A549 (cell line): Measurements from ENCODE around the gene LINC00305. TPM values are rescaled to one million over a fixed set of nuclear protein-coding genes. Genes with fewer than 3 reads are reported as not detected.

Source experiments
- ATAC-seq, 2 experiments: fragments of 200-7000 bp in 1 of 2; fragments of >200 bp in 1 of 2; cut with Nextera tagmentation in 1 of 2; cut with Tn5 transposase in 1 of 2; 3 replicates each; pipeline versions ENCODE4 v1.8.0 to v1.9.1; 2018 to 2020; ENCODE audit warnings: mild to moderate bottlenecking in 1 of 2, moderate library complexity in 1 of 2
- CTCF ChIA-PET: fragments of 300-600 bp; sonication (Branson Sonifier 250); formaldehyde crosslinking; extraction: SDS; loops from one replicate; lab custom pipeline; 2021; ENCODE audit warnings: antibody characterized with exemption, inconsistent platforms; lab: Yijun Ruan, JAX
- POLR2A ChIA-PET: fragments of 350-600 bp; formaldehyde crosslinking; extraction: SDS; loops from one replicate; lab custom pipeline; 2021; ENCODE audit warnings: antibody characterized with exemption, inconsistent platforms; lab: Yijun Ruan, JAX
- DNase-seq, 2 experiments: peaks; one replicate each; pipeline versions ENCODE4 v3.0.0 to v3.0.0-alpha.2; 2011 to 2016; ENCODE audit warnings: low read depth in 1 of 2, low spot score in 1 of 2
- FAIRE-seq: peaks from 2 replicates; lab custom pipeline; 2011; peaks lifted over from hg19 to GRCh38; lab: Jason Lieb, UNC
- H3K27ac ChIP-seq, 2 experiments: fragments of >200 bp; sonication (Bioruptor Twin); formaldehyde crosslinking; 3 replicates each; pipeline ENCODE4 v1.5.1; 2016 to 2017
- H3K4me1 ChIP-seq: fragments of >200 bp; sonication (Bioruptor Twin); formaldehyde crosslinking; 3 replicates; pipeline ENCODE4 v1.6.1; 2016
- H3K4me2 ChIP-seq: fragments of >200 bp; sonication (Bioruptor Twin); formaldehyde crosslinking; 3 replicates; pipeline ENCODE4 v1.6.1; 2016
- H3K4me3 ChIP-seq: fragments of >200 bp; sonication (Bioruptor Twin); formaldehyde crosslinking; 3 replicates; pipeline ENCODE4 v1.5.1; 2016
- H3K9me3 ChIP-seq: fragments of >200 bp; sonication (Bioruptor Twin); formaldehyde crosslinking; 3 replicates; pipeline ENCODE4 v1.6.1; 2016
- BHLHE40 ChIP-seq: IDR thresholded peaks from 2 replicates; pipeline ENCODE4 v1.6.1; 2012; ENCODE audit warnings: low read depth, low read length, inconsistent platforms
- CBX8 ChIP-seq: fragments of 200-600 bp; sonication (generic); IDR thresholded peaks from 2 replicates; pipeline ENCODE4 v1.6.1; 2016
- EHF ChIP-seq: fragments of 250-450 bp; sonication (Bioruptor Pico); IDR thresholded peaks from 2 replicates; pipeline ENCODE4 v1.5.0; 2020; ENCODE audit warnings: mild to moderate bottlenecking
- EHMT2 ChIP-seq: fragments of 200-600 bp; sonication (generic); IDR thresholded peaks from 2 replicates; pipeline ENCODE4 v1.6.1; 2016; ENCODE audit warnings: antibody characterized with exemption, low read depth, mild to moderate bottlenecking, moderate library complexity
- FOXS1 ChIP-seq: fragments of 250-450 bp; sonication (Bioruptor Pico); IDR thresholded peaks from 2 replicates; pipeline ENCODE4 v1.5.0; 2020; ENCODE audit warnings: mild to moderate bottlenecking, moderate library complexity
- HDAC2 ChIP-seq: fragments of 200-600 bp; sonication (generic); IDR thresholded peaks from 2 replicates; pipeline ENCODE4 v1.6.1; 2016
- HOXB13 ChIP-seq: fragments of 250-450 bp; sonication (Bioruptor Pico); IDR thresholded peaks from 2 replicates; pipeline ENCODE4 v1.5.0; 2020; ENCODE audit warnings: low read depth, mild to moderate bottlenecking, moderate library complexity
- JUN ChIP-seq, 2 experiments: fragments of >200 bp; sonication (Bioruptor Twin); formaldehyde crosslinking; IDR thresholded peaks; 2 replicates in 1 of 2; 3 replicates in 1 of 2; pipeline ENCODE4 v1.6.1; 2016 to 2017
- KDM5A ChIP-seq: fragments of 200-600 bp; sonication (generic); IDR thresholded peaks from 2 replicates; pipeline ENCODE4 v1.6.1; 2016; ENCODE audit warnings: antibody characterized with exemption, mild to moderate bottlenecking
- MAFK ChIP-seq: fragments of 450-650 bp; IDR thresholded peaks from 2 replicates; pipeline ENCODE4 v1.6.1; 2014; ENCODE audit not compliant: partially characterized antibody
- MYC ChIP-seq: IDR thresholded peaks from 2 replicates; pipeline ENCODE4 v1.6.1; 2012; ENCODE audit warnings: mild to moderate bottlenecking, inconsistent platforms, low read length, improper control_type of control experiment, borderline replicate concordance
- NPAS2 ChIP-seq: fragments of 250-450 bp; sonication (Bioruptor Pico); IDR thresholded peaks from 2 replicates; pipeline ENCODE4 v1.8.0; 2022; ENCODE audit warnings: mild to moderate bottlenecking, moderate library complexity, borderline replicate concordance
- NR3C1 ChIP-seq: fragments of >200 bp; sonication (Bioruptor Twin); formaldehyde crosslinking; IDR thresholded peaks from 3 replicates; pipeline ENCODE4 v1.6.1; 2017
- RARB ChIP-seq: fragments of 250-450 bp; sonication (Bioruptor Pico); IDR thresholded peaks from 2 replicates; pipeline ENCODE4 v1.8.0; 2021; ENCODE audit warnings: mild to moderate bottlenecking, moderate library complexity
- RCOR1 ChIP-seq: fragments of 150-350 bp; IDR thresholded peaks from 2 replicates; pipeline ENCODE4 v1.6.1; 2014; ENCODE audit warnings: antibody characterized with exemption, low read length, low read depth
- RFX5 ChIP-seq: fragments of 450-650 bp; IDR thresholded peaks from 2 replicates; pipeline ENCODE4 v1.7.1; 2014; ENCODE audit warnings: antibody characterized with exemption, mild to moderate bottlenecking, moderate library complexity
- RNF2 ChIP-seq: fragments of 200-600 bp; sonication (generic); IDR thresholded peaks from 2 replicates; pipeline ENCODE4 v1.6.1; 2016; ENCODE audit warnings: low read depth, mild to moderate bottlenecking, antibody characterized with exemption, moderate library complexity, borderline replicate concordance
- TFCP2L1 ChIP-seq: fragments of 250-450 bp; sonication (Bioruptor Pico); IDR thresholded peaks from 2 replicates; pipeline ENCODE4 v1.5.0; 2021; ENCODE audit warnings: mild to moderate bottlenecking
- TP53 ChIP-seq: fragments of 250-450 bp; sonication (Bioruptor Pico); IDR thresholded peaks from 2 replicates; pipeline ENCODE4 v1.5.0; 2021; ENCODE audit warnings: mild to moderate bottlenecking, moderate library complexity
- WGBS: methylation state at CpG from one replicate; pipeline ENCODE4 v1.1.6; 2017; ENCODE audit errors: missing lambda C conversion rate; 5-methylcytosine and 5-hydroxymethylcytosine counted together
- polyA minus RNA-seq: library from RNA; depleted of rRNA, polyadenylated mRNA; stranded (reverse); fragments of >200 nt; gene quantifications from 2 replicates; pipeline ENCODE4 v1.2.3, GENCODE V29; 2011; rRNA and poly(A)+ RNA removed
- polyA plus RNA-seq, 4 experiments: library from polyadenylated mRNA; depleted of rRNA in 3 of 4; stranded (reverse); fragments of >200 nt; fragmentation: RNase III in 1 of 4; extraction: RNeasy Plus Mini Kit Qiagen cat#74134 plus additional on column Dnase treatment in 1 of 4; gene quantifications; 2 replicates in 3 of 4; 3 replicates in 1 of 4; pipeline ENCODE4 v1.2.3, GENCODE V29; 2011 to 2017
- TF ChIP-seq, protein P1 (sequence below): IDR thresholded peaks from 2 replicates; pipeline ENCODE4 v1.6.1; 2012; ENCODE audit warnings: low read depth, borderline replicate concordance
- TF ChIP-seq, protein P2 (sequence below): fragments of >200 bp; sonication (Bioruptor Twin); formaldehyde crosslinking; IDR thresholded peaks from 3 replicates; pipeline ENCODE4 v1.5.1; 2016
- TF ChIP-seq, protein P3 (sequence below): fragments of >200 bp; sonication (Bioruptor Twin); formaldehyde crosslinking; IDR thresholded peaks from 3 replicates; pipeline ENCODE4 v1.6.1; 2016
- TF ChIP-seq, protein P4 (sequence below): fragments of 250-450 bp; sonication (Bioruptor Pico); IDR thresholded peaks from 2 replicates; pipeline ENCODE4 v1.5.0; 2021; ENCODE audit warnings: mild to moderate bottlenecking, moderate library complexity, borderline replicate concordance
- TF ChIP-seq, protein P5 (sequence below): fragments of 450-650 bp; IDR thresholded peaks from 2 replicates; pipeline ENCODE4 v1.6.1; 2014; ENCODE audit warnings: antibody characterized with exemption

Gene LINC00305
- polyA plus RNA-seq (2011; rRNA removed) (not detected in 2 replicates), polyA plus RNA-seq (2017; fragmentation: RNase III; extraction: RNeasy Plus Mini Kit Qiagen cat#74134 plus additional on column Dnase treatment) (not detected in 3 replicates), polyA minus RNA-seq (not detected in 2 replicates)
- polyA plus RNA-seq (2012; cell fraction: cytosol; rRNA removed) = not detected in 2 replicates
- not detected in 2 replicates for polyA plus RNA-seq (2012; cell fraction: nucleus; rRNA removed)

DNA sequence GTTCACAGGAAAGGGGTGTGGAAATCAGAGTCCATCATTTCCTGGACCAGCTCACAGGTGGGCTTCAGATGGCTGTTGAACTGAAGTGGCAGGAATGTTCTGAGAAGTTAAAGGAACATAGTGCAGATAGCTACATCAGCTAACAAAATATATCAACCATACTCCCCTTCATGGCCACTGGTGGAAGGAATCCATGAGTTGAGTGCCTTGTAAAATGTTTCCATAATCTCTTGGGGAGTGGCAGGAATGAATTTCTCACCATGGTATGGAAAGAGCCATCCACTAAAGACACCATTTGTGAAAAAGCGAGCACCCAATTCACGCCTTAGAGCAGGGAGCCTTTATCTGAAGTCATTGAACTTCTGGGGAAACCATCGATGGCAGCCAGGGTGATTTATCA lies at the start of gene LINC00305:
TSS of gene LINC00305 (minus strand) at position 101 of the 400 bp plus-strand sequence.
- Histone ChIP-seq H3K4me1 (no peaks in the 10 kb centered on the region), H3K4me3 (no peak within 1 kb of the TSS), H3K9me3 (no peaks in the 10 kb centered on the region), H3K4me2 (no peak within 1 kb of the TSS), H3K27ac (no peak within 1 kb of the TSS)
- WGBS = 10% methylated on average over 2 of the region's 3 CpGs
- TF ChIP-seq, protein P1, sequence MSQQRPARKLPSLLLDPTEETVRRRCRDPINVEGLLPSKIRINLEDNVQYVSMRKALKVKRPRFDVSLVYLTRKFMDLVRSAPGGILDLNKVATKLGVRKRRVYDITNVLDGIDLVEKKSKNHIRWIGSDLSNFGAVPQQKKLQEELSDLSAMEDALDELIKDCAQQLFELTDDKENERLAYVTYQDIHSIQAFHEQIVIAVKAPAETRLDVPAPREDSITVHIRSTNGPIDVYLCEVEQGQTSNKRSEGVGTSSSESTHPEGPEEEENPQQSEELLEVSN = no peak
- no peak for TF ChIP-seq TFCP2L1 (CRISPR knock-in tag)
- ATAC-seq (no peak), FAIRE-seq (no peak), DNase-seq (no peak)
- CTCF ChIA-PET = no interaction called here
- POLR2A ChIA-PET = no interaction called here

DNA sequence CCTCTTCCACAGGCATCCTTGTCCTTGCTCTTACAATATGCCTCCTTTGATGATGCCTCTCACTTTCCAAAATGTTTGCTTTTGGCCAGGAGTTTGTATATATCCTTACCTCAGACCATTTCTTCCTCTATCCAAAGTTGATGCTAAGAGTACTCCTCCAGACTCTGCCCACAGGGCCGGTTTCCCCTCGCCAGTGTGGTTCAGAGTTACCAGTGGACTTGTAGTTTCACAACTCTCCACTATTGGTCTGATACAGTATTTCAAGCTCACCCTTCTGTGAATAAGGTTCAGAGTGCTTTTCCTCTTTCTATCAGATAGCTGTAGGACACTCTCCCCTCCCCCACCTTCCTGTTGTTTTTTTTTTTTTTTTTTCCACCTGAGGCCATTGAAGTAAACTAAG lies 42.2 kb upstream of the LINC00305 start:
- H3K27ac ChIP-seq = no peak overlapping the region
- POLR2A ChIA-PET = no interaction called here
- no peaks in the 10 kb centered on the region for H3K4me1 ChIP-seq
- CTCF ChIA-PET = no interaction called here
- DNase-seq (no peak), FAIRE-seq (no peak), ATAC-seq (no peak)
- H3K4me2 ChIP-seq = no peak overlapping the region
- TF ChIP-seq RCOR1 (no peak), MYC (no peak), MAFK (no peak), HDAC2 (no peak), JUN (IDR thresholded peaks at IDR 0.05) (no peak), NR3C1 (no peak)
- TF ChIP-seq, protein P2, sequence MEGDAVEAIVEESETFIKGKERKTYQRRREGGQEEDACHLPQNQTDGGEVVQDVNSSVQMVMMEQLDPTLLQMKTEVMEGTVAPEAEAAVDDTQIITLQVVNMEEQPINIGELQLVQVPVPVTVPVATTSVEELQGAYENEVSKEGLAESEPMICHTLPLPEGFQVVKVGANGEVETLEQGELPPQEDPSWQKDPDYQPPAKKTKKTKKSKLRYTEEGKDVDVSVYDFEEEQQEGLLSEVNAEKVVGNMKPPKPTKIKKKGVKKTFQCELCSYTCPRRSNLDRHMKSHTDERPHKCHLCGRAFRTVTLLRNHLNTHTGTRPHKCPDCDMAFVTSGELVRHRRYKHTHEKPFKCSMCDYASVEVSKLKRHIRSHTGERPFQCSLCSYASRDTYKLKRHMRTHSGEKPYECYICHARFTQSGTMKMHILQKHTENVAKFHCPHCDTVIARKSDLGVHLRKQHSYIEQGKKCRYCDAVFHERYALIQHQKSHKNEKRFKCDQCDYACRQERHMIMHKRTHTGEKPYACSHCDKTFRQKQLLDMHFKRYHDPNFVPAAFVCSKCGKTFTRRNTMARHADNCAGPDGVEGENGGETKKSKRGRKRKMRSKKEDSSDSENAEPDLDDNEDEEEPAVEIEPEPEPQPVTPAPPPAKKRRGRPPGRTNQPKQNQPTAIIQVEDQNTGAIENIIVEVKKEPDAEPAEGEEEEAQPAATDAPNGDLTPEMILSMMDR = no peak
- no peak overlapping the region for H3K4me3 ChIP-seq
- no peaks in the 10 kb centered on the region for H3K9me3 ChIP-seq
- 4% methylated on average over 2 of the region's 2 CpGs for WGBS

DNA sequence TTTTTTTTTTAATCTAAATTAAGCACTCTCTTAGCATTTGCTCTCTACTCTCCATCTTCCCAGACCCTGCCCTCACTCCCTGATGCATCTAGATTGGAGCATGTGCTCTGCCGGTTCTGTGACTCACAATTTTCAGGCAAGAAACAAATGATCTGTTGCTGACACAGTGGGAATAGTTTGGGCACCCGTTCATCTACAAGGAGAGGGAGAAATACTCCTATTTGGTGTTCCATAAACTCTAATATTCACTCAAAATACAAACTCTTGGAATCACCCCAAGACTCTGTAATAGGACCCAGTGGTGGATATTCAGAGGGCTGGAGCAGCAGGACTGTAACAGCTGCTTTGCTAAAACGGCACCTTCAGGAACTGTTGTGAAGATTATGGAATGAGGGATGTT lies 37.1 kb upstream of the LINC00305 start:
- WGBS = 0% methylated on average over 3 of the region's 3 CpGs
- ChIA-PET POLR2A (no interaction called here), CTCF (no interaction called here)
- no peak for TF ChIP-seq FOXS1 (CRISPR knock-in tag)
- no peak for TF ChIP-seq MYC
- TF ChIP-seq KDM5A = no peak
- TF ChIP-seq, protein P3, sequence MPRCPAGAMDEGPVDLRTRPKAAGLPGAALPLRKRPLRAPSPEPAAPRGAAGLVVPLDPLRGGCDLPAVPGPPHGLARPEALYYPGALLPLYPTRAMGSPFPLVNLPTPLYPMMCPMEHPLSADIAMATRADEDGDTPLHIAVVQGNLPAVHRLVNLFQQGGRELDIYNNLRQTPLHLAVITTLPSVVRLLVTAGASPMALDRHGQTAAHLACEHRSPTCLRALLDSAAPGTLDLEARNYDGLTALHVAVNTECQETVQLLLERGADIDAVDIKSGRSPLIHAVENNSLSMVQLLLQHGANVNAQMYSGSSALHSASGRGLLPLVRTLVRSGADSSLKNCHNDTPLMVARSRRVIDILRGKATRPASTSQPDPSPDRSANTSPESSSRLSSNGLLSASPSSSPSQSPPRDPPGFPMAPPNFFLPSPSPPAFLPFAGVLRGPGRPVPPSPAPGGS = no peak
- TF ChIP-seq, protein P4, sequence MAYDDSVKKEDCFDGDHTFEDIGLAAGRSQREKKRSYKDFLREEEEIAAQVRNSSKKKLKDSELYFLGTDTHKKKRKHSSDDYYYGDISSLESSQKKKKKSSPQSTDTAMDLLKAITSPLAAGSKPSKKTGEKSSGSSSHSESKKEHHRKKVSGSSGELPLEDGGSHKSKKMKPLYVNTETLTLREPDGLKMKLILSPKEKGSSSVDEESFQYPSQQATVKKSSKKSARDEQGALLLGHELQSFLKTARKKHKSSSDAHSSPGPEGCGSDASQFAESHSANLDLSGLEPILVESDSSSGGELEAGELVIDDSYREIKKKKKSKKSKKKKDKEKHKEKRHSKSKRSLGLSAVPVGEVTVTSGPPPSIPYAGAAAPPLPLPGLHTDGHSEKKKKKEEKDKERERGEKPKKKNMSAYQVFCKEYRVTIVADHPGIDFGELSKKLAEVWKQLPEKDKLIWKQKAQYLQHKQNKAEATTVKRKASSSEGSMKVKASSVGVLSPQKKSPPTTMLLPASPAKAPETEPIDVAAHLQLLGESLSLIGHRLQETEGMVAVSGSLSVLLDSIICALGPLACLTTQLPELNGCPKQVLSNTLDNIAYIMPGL (CRISPR knock-in tag) = no peak
- no peak for TF ChIP-seq HOXB13 (CRISPR knock-in tag)
- TF ChIP-seq TFCP2L1 (CRISPR knock-in tag) = no peak
- no peak for TF ChIP-seq EHMT2
- no peak for TF ChIP-seq RARB (CRISPR knock-in tag)
- TF ChIP-seq RFX5 = no peak
- TF ChIP-seq, protein P5, sequence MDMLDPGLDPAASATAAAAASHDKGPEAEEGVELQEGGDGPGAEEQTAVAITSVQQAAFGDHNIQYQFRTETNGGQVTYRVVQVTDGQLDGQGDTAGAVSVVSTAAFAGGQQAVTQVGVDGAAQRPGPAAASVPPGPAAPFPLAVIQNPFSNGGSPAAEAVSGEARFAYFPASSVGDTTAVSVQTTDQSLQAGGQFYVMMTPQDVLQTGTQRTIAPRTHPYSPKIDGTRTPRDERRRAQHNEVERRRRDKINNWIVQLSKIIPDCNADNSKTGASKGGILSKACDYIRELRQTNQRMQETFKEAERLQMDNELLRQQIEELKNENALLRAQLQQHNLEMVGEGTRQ = no peak
- no peak for TF ChIP-seq CBX8
- TF ChIP-seq RNF2 = no peak
- no peak for TF ChIP-seq NPAS2
- TF ChIP-seq BHLHE40 = no peak
- TF ChIP-seq EHF (CRISPR knock-in tag) = no peak
- no peak for TF ChIP-seq TP53 (CRISPR knock-in tag)
- ATAC-seq = no peak
- Histone ChIP-seq H3K9me3 (no peaks in the 10 kb centered on the region), H3K4me2 (no peak overlapping the region), H3K4me1 (no peaks in the 10 kb centered on the region), H3K4me3 (no peak overlapping the region), H3K27ac (no peak overlapping the region)
- DNase-seq = no peak
- FAIRE-seq = no peak
